Measurements from ENCODE around the gene KCNJ10. TPM values are rescaled to one million over a fixed set of nuclear protein-coding genes. Genes with fewer than 3 reads are reported as not detected.

KCNJ10 gene
- total RNA-seq, 1 experiment from 2014 or later = 0.68 TPM

GRCh38 chr1:160077486-160077885 is 7.5 kb upstream of the KCNJ10 start:
- no peaks in the 10 kb centered on the region for H3K27me3 ChIP-seq (replicated peaks; ENCODE audit: control insufficient read depth, insufficient read depth, low read length)
- H3K4me3 Mint-ChIP-seq (ENCODE audit: unreplicated experiment) = no peak overlapping the region
- intact Hi-C loops (cut with micrococcal nuclease; ENCODE audit: unreplicated experiment) = loop anchor here (5.0 kb wide), 1 partner anchor 45 kb away; the partner anchor contains the start of gene PIGM

GRCh38 chr1:160076295-160076694 is 6.3 kb upstream of the KCNJ10 start:
- H3K27me3 ChIP-seq (replicated peaks; ENCODE audit: control insufficient read depth, insufficient read depth, low read length) = no peaks in the 10 kb centered on the region
- ChIA-PET POLR2A (no interaction called here), CTCF (no interaction called here)
- Mint-ChIP-seq H3K4me3 (ENCODE audit: unreplicated experiment) (no peak overlapping the region), H3K27ac (ENCODE audit: unreplicated experiment) (no peak overlapping the region), H3K27me3 (ENCODE audit: insufficient read depth, unreplicated experiment) (peaks cover 22% of the 10 kb centered on the region), H3K9me3 (ENCODE audit: unreplicated experiment) (no peaks in the 10 kb centered on the region), H3K4me1 (ENCODE audit: low read depth, unreplicated experiment) (no peaks in the 10 kb centered on the region), H3K36me3 (ENCODE audit: insufficient read depth, unreplicated experiment) (no peaks in the 10 kb centered on the region)
- BruUV-seq (replicated peaks) = no TSS peak
- H3K4me1 ChIP-seq = no peaks in the 10 kb centered on the region
- H3K4me3 ChIP-seq (ENCODE audit: low read depth, low read length) = no peak overlapping the region
- intact Hi-C loops (cut with micrococcal nuclease; ENCODE audit: unreplicated experiment) = loop anchor here (5.0 kb wide), 1 partner anchor 44 kb away; the partner anchor contains the start of gene PIGM
- H3K9me3 ChIP-seq = no peaks in the 10 kb centered on the region
- no peaks in the 10 kb centered on the region for H3K36me3 ChIP-seq (ENCODE audit: control insufficient read depth, insufficient read depth, low read length)
- DNase-seq = no peak
- TF ChIP-seq CTCF (IDR thresholded peaks at IDR 0.05; ENCODE audit: insufficient read depth in 1 of 2, low read depth in 1 of 2, low read length in 1 of 2, severe bottlenecking in 1 of 2, unreplicated experiment in 1 of 2) = no peak

More at GRCh38 chr1:160077486-160077885, 7.5 kb upstream of the KCNJ10 start:
- Histone ChIP-seq H3K4me3 (ENCODE audit: low read depth, low read length) (no peak overlapping the region), H3K36me3 (ENCODE audit: control insufficient read depth, insufficient read depth, low read length) (no peaks in the 10 kb centered on the region), H3K4me1 (no peaks in the 10 kb centered on the region), H3K9me3 (no peaks in the 10 kb centered on the region)
- H3K36me3 Mint-ChIP-seq (ENCODE audit: insufficient read depth, unreplicated experiment) = no peaks in the 10 kb centered on the region
- TF ChIP-seq CTCF (IDR thresholded peaks at IDR 0.05; ENCODE audit: insufficient read depth in 1 of 2, low read depth in 1 of 2, low read length in 1 of 2, severe bottlenecking in 1 of 2, unreplicated experiment in 1 of 2) = no peak
- H3K27me3 Mint-ChIP-seq (ENCODE audit: insufficient read depth, unreplicated experiment) = peaks cover 17% of the 10 kb centered on the region
- H3K4me1 Mint-ChIP-seq (ENCODE audit: low read depth, unreplicated experiment) = no peaks in the 10 kb centered on the region
- ChIA-PET POLR2A (interaction anchor here (0.6 kb wide), 1 partner anchor 10 kb away, joined by 4 read pairs; no protein-coding TSS in a partner anchor), CTCF (interaction anchor here (0.6 to 2.0 kb wide), 5 partner anchors 19 to 48 kb away, joined by 4 to 16 read pairs (median 10); partner anchors contain the start of gene IGSF8)
- no TSS peak for BruUV-seq (replicated peaks)
- H3K27ac Mint-ChIP-seq (ENCODE audit: unreplicated experiment) = no peak overlapping the region
- H3K9me3 Mint-ChIP-seq (ENCODE audit: unreplicated experiment) = no peaks in the 10 kb centered on the region
- no peak for DNase-seq

GRCh38 chr1:160075836-160076235 is 5.9 kb upstream of the KCNJ10 start:
- H3K27ac Mint-ChIP-seq (ENCODE audit: unreplicated experiment) = no peak overlapping the region
- no peaks in the 10 kb centered on the region for H3K4me1 Mint-ChIP-seq (ENCODE audit: low read depth, unreplicated experiment)
- no peaks in the 10 kb centered on the region for H3K9me3 Mint-ChIP-seq (ENCODE audit: unreplicated experiment)
- Histone ChIP-seq H3K9me3 (no peaks in the 10 kb centered on the region), H3K4me1 (no peaks in the 10 kb centered on the region), H3K27me3 (replicated peaks; ENCODE audit: control insufficient read depth, insufficient read depth, low read length) (no peaks in the 10 kb centered on the region), H3K4me3 (ENCODE audit: low read depth, low read length) (no peak overlapping the region), H3K36me3 (ENCODE audit: control insufficient read depth, insufficient read depth, low read length) (no peaks in the 10 kb centered on the region)
- no TSS peak for BruUV-seq (replicated peaks)
- no peak for TF ChIP-seq CTCF (IDR thresholded peaks at IDR 0.05; ENCODE audit: insufficient read depth in 1 of 2, low read depth in 1 of 2, low read length in 1 of 2, severe bottlenecking in 1 of 2, unreplicated experiment in 1 of 2)
- DNase-seq = no peak
- peaks cover 18% of the 10 kb centered on the region for H3K27me3 Mint-ChIP-seq (ENCODE audit: insufficient read depth, unreplicated experiment)
- ChIA-PET POLR2A (no interaction called here), CTCF (no interaction called here)
- H3K36me3 Mint-ChIP-seq (ENCODE audit: insufficient read depth, unreplicated experiment) = no peaks in the 10 kb centered on the region
- no peak overlapping the region for H3K4me3 Mint-ChIP-seq (ENCODE audit: unreplicated experiment)
- intact Hi-C loops (cut with micrococcal nuclease; ENCODE audit: unreplicated experiment) = loop anchor here (5.0 kb wide), 1 partner anchor 44 kb away; the partner anchor contains the start of gene PIGM
